Embryonic facial prominence (tissue), 1 donor: ENCODE measurements around the gene VAV2.
"Not testable (repeated sequence)": the region's sequence is repeated elsewhere in the genome, so short reads cannot be mapped to it uniquely, and the experiment has no call there.

Source experiments
- DNase-seq: peaks from one replicate; pipeline ENCODE4 v3.0.0-alpha.2; 2016; ENCODE audit errors: extremely low spot score

Gene VAV2

GRCh38 chr9:133969681-133970580 lies 22.2 kb downstream of the VAV2 start:
- no peak for DNase-seq

GRCh38 chr9:133968966-133969617 lies 23.0 kb downstream of the VAV2 start:
- DNase-seq: no peak

- DNase-seq: no peak
Observed at GRCh38 chr9:133968428-133968827, 23.7 kb downstream of the VAV2 start.

- DNase-seq: no peak
Observed at GRCh38 chr9:133967024-133967741, 24.9 kb downstream of the VAV2 start.

- no peak for DNase-seq
Observed at GRCh38 chr9:133964463-133964862, 27.7 kb downstream of the VAV2 start.

- no peak for DNase-seq
Observed at GRCh38 chr9:133963166-133963565, 29.0 kb downstream of the VAV2 start.

GRCh38 chr9:133962341-133962740 lies 29.8 kb downstream of the VAV2 start:
- no peak for DNase-seq

GRCh38 chr9:133961226-133962165 lies 30.6 kb downstream of the VAV2 start:
- no peak for DNase-seq

GRCh38 chr9:133960568-133961129 lies 31.5 kb downstream of the VAV2 start:
- DNase-seq: no peak

- DNase-seq: no peak
Observed at GRCh38 chr9:133959966-133960567, 32.1 kb downstream of the VAV2 start.

GRCh38 chr9:133959171-133959570 lies 33.0 kb downstream of the VAV2 start:
- no peak for DNase-seq

- no peak for DNase-seq
Observed at GRCh38 chr9:133958756-133959155, 33.4 kb downstream of the VAV2 start.

GRCh38 chr9:133957772-133958171 lies 34.4 kb downstream of the VAV2 start:
- DNase-seq: not testable (repeated sequence)

- DNase-seq: no peak
Observed at GRCh38 chr9:133957328-133957727, 34.8 kb downstream of the VAV2 start.

GRCh38 chr9:133956520-133957076 lies 35.5 kb downstream of the VAV2 start:
- no peak for DNase-seq

GRCh38 chr9:133955821-133956411 lies 36.2 kb downstream of the VAV2 start:
- no peak for DNase-seq

GRCh38 chr9:133954862-133955529 lies 37.1 kb downstream of the VAV2 start:
- DNase-seq: no peak

GRCh38 chr9:133953976-133954709 lies 38.0 kb downstream of the VAV2 start:
- DNase-seq: no peak

- no peak for DNase-seq
Observed at GRCh38 chr9:133953621-133953975, 38.5 kb downstream of the VAV2 start.
